ENCODE measurements around the gene SPTLC3.

The SPTLC3 gene

DNA sequence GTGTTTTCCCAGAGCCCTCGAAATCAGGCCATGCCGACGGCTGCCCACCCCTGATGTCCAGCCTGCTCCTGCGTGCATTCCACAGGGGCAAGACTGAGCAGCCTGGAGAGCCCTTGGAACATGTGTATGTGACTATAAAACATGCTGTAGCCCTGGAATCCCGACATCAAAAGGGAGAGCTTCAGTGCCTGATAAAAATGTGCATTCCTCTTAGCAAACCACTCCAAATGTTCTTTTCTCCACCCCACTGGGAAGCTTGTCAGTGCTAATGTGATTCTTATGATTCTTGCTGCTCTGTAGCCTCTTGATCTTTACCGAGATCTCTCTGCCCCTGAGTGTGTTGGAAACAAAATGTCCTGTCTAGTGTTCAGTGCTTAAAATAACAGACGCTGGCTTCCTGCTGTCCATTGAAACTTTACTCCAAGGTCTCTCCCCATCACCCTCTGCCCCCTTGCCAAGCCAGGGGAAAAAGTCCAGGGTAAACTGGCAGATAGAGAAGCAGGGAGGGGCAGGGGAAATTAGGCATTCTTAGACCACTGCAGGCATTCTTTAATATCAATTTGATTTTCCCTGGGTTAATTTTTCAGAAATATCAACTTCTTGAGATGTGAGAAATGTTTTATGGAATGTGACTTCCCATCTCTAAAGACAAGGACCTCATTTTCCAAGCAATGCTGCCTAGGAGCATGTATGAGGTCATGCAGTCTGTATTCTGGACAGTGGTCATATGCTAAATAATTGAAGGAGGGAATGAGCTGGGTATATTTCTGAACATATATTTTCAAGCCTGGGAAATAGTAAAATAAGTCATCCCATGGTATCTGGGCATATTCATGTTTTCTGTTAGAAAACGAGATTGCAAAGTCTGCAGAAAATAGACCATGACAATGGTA is 138.5 kb downstream of the SPTLC3 start:
- DNase-seq = no peak

GRCh38 chr20:13147971-13148370 is 139.2 kb downstream of the SPTLC3 start:
- DNase-seq = no peak

DNA sequence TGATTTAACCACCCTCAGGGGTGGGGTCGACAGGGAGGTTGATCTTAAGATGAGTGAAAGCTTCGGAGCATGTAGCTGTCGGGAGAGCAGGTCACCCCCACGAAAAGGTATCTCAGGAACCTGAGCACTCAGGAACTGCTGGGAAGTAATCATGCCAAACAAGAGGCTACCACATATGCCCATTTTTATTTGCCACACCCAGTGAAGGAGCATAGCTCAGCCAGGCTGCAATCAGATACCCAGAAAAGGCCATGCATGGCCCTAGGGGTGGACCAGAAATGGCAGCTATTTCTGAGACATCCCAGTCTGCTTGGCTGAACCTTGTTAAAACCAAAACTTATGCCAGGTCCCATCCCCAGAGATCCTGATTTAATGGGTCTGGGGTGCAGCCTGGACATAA is 139.6 kb downstream of the SPTLC3 start:
- no peak for DNase-seq

GRCh38 chr20:13148961-13149360 is 140.2 kb downstream of the SPTLC3 start:
- no peak for DNase-seq

DNA sequence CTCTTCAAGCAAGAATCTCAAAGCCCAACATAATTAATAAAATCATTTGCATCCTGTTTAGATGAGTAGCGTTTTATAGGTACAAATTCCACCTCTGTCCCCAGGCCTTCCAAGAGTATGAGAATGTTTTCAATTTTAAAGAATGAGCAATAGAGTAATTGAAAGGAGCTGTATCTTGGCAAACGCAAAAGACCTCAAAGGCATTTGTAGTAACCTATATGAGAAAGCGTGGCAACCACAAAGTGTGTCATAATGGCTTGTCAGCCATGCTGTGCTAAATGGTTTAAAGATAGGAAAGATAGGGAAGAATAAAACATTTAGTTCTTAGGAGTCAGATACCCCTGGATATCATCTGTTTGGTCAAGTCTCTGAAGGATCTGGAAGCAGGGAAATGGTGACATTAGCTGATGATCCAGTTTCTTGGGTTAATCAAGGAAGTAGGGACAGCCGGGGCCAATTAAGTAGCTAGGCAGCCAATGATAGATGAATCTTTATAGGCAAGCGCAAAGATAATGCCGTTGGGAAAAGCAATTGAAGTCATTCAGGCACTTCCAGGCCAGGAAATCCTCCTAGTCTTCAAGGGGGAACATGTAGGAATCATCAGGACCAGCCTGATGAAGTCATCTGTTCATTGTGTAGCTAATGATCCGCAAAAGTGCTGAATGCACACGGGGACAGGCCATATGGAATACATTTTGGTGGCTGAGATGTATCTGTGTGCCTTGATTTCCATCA is 140.8 kb downstream of the SPTLC3 start:
- DNase-seq = no peak

DNA sequence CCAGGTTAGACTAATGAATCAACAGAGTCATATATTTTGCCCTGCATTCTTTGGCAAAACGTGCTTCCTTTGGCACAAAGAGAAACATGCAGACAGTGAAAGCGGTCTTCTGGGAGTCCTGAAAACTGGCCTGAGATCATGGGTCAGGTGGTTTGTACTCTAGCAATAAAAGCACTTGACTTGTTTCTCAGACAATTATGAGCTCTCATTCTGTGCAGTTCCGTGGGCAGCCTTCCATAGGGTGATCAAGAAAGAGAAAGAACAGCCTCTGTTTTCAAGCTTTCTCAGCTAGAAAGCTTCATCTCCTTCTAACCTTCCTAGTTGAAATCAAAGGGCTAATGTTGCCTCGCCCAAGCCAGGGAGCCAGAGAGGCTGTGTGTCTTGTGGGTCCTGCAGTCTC is 149.6 kb downstream of the SPTLC3 start:
- DNase-seq = no peak

- no peak for DNase-seq
Measured at GRCh38 chr20:13159889-13160288, 151.1 kb downstream of the SPTLC3 start.

- DNase-seq = no peak
Measured at GRCh38 chr20:13165203-13165602, 156.4 kb downstream of the SPTLC3 start.

DNA sequence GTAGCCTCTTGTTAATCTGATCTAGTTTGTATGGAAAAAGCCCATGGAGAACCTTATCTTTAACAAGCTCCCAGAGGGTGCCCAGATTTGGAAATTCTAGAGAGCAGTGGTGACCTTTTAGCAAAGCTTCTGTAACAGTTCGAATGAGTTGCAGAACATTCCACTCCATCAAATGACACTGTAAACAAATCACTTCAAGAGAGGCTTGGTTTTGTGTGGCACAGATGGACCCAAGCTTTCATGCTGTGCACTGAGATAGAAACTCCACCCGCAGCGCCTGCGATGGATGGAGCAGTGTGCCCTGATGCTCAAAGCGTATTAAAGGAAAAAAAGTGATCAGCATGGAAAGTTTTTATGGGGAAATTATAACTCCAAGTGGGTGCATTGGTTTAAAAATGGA is 157.2 kb downstream of the SPTLC3 start:
- DNase-seq = no peak

GRCh38 chr20:13166437-13166836 is 157.7 kb downstream of the SPTLC3 start:
- DNase-seq = no peak

DNA sequence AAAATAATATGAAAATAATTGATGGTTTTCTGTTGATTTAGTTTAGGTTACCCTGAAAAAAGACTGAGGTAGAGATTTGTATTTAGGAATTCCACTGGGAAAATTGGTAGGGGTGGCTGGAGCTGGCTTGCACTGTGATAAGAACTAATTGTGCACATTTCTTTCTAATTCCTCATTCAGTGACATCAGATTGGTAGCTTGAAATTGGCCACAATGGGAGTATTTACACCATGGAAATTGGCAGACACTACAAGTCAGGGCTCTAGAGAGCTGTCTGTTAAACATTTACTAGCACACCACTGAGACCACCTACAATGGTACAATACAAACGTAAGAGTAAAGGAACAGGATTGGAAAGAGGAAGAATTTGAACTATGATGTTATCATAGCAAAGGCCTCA is 160.3 kb downstream of the SPTLC3 start:
- no peak for DNase-seq

- no peak for DNase-seq
Measured at GRCh38 chr20:13170771-13171170, 162.0 kb downstream of the SPTLC3 start.

- no peak for DNase-seq
Measured at GRCh38 chr20:13173201-13173600, 164.4 kb downstream of the SPTLC3 start.

DNA sequence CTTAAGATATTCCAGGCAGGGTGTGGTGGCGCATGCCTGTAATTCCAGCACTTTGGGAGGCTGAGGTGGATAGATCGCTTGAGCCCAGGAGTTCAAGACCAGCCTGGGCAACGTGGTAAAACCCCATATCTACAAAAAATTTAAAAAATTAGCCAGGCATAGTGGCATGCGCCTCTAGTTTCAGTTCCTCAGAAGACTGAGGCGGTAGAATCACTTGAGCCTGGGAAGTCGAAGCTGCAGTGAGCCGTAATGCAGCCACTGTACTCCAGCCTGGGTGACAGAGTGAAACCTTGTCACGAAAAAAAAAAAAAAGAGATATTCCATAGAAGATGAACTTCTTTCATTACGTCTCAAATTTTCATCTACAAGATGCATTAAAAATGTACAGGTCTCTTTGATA is 165.6 kb downstream of the SPTLC3 start:
- no peak for DNase-seq

DNA sequence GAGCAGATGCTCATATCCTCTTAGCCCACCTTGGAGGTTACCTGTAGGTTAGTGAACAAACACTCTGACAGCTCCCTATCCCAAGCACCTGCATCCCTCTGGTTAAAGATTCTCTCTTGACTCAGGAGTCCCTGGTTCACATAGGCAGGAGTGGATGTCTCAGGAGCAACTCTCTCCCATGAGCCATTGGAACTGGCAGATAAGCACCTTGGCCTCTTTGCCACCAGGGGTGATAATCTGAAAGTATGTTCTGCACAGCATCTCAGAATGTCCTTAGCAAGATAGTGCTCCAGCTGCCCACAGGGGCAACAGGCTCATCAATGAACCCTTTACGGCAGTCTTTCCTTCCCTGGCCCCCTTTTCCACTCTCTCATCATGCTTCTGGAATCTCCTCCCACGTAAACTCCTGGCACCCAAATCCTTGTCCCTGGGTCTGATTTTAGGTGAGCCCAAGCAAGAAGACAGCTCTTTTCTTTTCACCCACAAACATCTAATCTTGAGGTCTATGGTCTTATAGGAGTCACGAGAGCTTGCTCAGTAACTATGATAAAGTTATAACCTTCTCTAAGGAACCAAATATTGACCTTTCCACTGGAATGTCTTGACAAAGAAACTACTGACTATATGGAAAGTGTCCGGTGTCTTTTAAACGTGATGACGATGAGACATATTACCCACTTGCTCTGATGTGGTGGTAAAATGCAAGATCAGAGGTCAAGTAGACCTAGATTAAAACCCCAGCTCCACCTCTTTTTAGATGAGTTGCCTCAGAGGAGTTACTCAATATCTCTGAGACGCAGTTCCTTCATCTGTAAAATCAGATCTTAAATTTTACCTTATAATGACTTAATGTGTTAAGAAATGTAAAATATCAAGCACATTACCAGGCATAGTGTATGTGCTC is 172.5 kb downstream of the SPTLC3 start:
- no peak for DNase-seq

DNA sequence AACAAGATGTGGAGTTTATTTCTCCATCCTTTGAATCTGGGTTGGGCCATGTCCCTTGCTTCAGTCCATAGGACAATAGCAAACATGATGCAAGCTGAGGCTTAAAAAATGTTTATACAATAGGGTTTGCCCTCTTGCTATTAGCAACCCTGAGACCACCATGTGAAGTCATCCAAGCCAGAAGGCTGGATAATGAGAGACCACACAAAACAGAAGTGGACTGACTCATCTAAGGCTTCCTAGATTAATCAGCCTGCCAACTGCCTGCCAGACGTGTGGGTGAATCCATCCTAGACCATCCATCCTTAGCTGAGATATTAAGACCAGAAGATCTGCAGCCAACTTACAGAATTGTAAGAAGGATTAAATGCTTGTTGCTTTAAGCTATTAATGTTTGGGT is 174.2 kb downstream of the SPTLC3 start:
- DNase-seq = no peak

- DNase-seq = no peak
Measured at GRCh38 chr20:13186043-13186774, 177.4 kb downstream of the SPTLC3 start.

DNA sequence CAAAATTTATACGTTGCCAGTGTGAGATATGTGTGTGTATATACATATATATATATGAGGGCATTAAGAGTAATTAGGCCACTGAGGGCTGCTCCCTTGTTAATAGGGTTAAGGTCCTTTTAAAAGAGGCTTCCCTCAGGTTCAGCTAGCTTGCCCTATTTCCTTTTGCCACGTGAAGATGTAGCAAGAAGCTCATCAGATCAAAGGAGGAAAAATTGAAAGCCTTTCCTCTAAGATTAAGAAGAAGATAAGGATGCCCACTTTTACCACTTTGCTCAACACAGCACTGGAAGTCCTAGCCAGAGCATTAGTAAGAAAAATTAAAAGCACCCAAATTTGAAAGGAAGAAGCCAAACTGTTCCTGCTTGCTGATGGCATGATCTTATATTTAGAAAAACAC is 179.1 kb downstream of the SPTLC3 start:
- DNase-seq = no peak

- DNase-seq = no peak
Measured at GRCh38 chr20:13199279-13199678, 190.5 kb downstream of the SPTLC3 start.

- DNase-seq = no peak
Measured at GRCh38 chr20:13200767-13201500, 192.2 kb downstream of the SPTLC3 start.

GRCh38 chr20:13202565-13202964 is 193.8 kb downstream of the SPTLC3 start:
- no peak for DNase-seq

DNA sequence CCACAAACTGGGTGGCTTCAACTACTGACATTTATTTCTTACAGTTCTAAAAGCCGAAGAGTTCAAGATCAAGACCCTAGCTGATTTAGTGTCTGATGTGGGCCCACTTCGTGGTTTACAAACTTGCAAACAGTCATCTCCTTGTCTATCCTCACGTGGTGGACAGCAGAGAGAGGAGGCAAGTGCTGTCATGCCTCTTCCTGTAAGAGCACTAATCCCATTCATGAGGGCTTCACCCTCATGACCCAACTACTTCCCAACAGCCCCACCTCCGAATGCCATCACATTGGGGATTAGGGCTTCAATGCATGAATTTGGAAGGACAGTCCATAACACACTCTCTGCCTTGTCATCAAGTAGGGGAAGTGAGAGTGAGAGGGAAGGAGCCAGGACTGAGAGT is 196.7 kb downstream of the SPTLC3 start:
- no peak for DNase-seq

Data from EL (cell line).